Loucy (cell line): ENCODE results near the gene TBCD.

Source experiments
- H2AFZ ChIP-seq: fragments of 200-600 bp; sonication (generic); 2 replicates; pipeline ENCODE4 v1.6.0; 2016; ENCODE audit warnings: antibody characterized with exemption, mild to moderate bottlenecking, low read length, moderate library complexity
- H3F3A ChIP-seq: fragments of 200-600 bp; 2 replicates; pipeline ENCODE4 v1.6.0; 2016; ENCODE audit warnings: antibody characterized with exemption, low read depth, mild to moderate bottlenecking
- H3K27me3 ChIP-seq: fragments of 200-600 bp; sonication (generic); 2 replicates; pipeline ENCODE4 v1.6.1; 2014; ENCODE audit warnings: low read length, mild to moderate bottlenecking; ENCODE audit not compliant: insufficient read depth, poor library complexity, severe bottlenecking
- H3K36me3 ChIP-seq: fragments of 200-600 bp; sonication (generic); 2 replicates; pipeline ENCODE4 v1.6.1; 2016; ENCODE audit warnings: low read length; ENCODE audit not compliant: insufficient read depth
- H3K4me1 ChIP-seq: fragments of 200-600 bp; sonication (generic); 2 replicates; pipeline ENCODE4 v1.5.1; 2014; ENCODE audit warnings: low read length, mild to moderate bottlenecking; ENCODE audit not compliant: insufficient read depth, poor library complexity, severe bottlenecking
- H3K4me2 ChIP-seq: fragments of 200-600 bp; sonication (generic); 2 replicates; pipeline ENCODE4 v1.6.0; 2014; ENCODE audit warnings: antibody characterized with exemption, low read length, low read depth, mild to moderate bottlenecking; ENCODE audit not compliant: poor library complexity, severe bottlenecking
- H3K4me3 ChIP-seq: fragments of 200-600 bp; sonication (generic); 2 replicates; pipeline ENCODE4 v1.5.1; 2014; ENCODE audit warnings: low read length, mild to moderate bottlenecking, mixed read lengths; ENCODE audit not compliant: poor library complexity, severe bottlenecking
- H3K79me2 ChIP-seq: fragments of 200-600 bp; sonication (generic); 2 replicates; pipeline ENCODE4 v1.6.1; 2014; ENCODE audit warnings: low read length; ENCODE audit not compliant: insufficient read depth
- H3K9ac ChIP-seq: fragments of 200-600 bp; sonication (generic); 2 replicates; pipeline ENCODE4 v1.6.0; 2014; ENCODE audit warnings: mild to moderate bottlenecking, low read depth, low read length, moderate library complexity; ENCODE audit not compliant: poor library complexity, severe bottlenecking
- H3K9me2 ChIP-seq: fragments of 200-600 bp; sonication (generic); replicated peaks from 2 replicates; pipeline ENCODE4 v1.6.1; 2016; ENCODE audit warnings: low read depth, low read length, mixed read lengths
- H3K9me3 ChIP-seq: fragments of 200-600 bp; sonication (generic); 2 replicates; pipeline ENCODE4 v1.6.1; 2014; ENCODE audit warnings: mild to moderate bottlenecking, antibody characterized with exemption, low read length, low read depth; ENCODE audit not compliant: insufficient read depth
- H4K20me1 ChIP-seq: fragments of 200-600 bp; sonication (generic); 2 replicates; pipeline ENCODE4 v1.6.0; 2014; ENCODE audit warnings: antibody characterized with exemption, low read length, mild to moderate bottlenecking; ENCODE audit not compliant: insufficient read depth, poor library complexity, severe bottlenecking
- CTCF ChIP-seq: fragments of 200-600 bp; sonication (generic); conservative IDR thresholded peaks from 2 replicates; pipeline ENCODE4 v1.5.1; 2014; ENCODE audit warnings: mild to moderate bottlenecking, antibody characterized with exemption, low read length
- EZH2phosphoT487 ChIP-seq: fragments of 200-600 bp; IDR thresholded peaks from 2 replicates; pipeline ENCODE4 v1.6.1; 2018; ENCODE audit warnings: antibody characterized with exemption, mild to moderate bottlenecking, moderate library complexity, borderline replicate concordance

Gene TBCD

GRCh38 chr17:82970067-82970466 lies 218.2 kb downstream of the TBCD start:
- Histone ChIP-seq H3K9me3 (no peaks in the 10 kb centered on the region), H2AFZ (no peak overlapping the region), H3K9ac (no peak overlapping the region), H3F3A (no peaks in the 10 kb centered on the region), H3K4me3 (no peak overlapping the region), H4K20me1 (no peaks in the 10 kb centered on the region), H3K9me2 (no peaks in the 10 kb centered on the region), H3K79me2 (no peaks in the 10 kb centered on the region), H3K36me3 (peaks cover 12% of the 10 kb centered on the region; the same call in 1 of the 2 replicates), H3K4me2 (no peak overlapping the region), H3K4me1 (no peaks in the 10 kb centered on the region), H3K27me3 (no peaks in the 10 kb centered on the region)
- TF ChIP-seq CTCF: no peak
- no peak for TF ChIP-seq EZH2phosphoT487

GRCh38 chr17:82970818-82971590 lies 219.1 kb downstream of the TBCD start:
- H3F3A ChIP-seq: no peaks in the 10 kb centered on the region

GRCh38 chr17:82972836-82973372 lies 221.0 kb downstream of the TBCD start:
- Histone ChIP-seq H2AFZ (no peak overlapping the region), H3K9ac (no peak overlapping the region), H3K9me2 (no peaks in the 10 kb centered on the region), H3K27me3 (no peaks in the 10 kb centered on the region), H3K4me3 (no peak overlapping the region), H4K20me1 (no peaks in the 10 kb centered on the region), H3K36me3 (peaks cover 2% of the 10 kb centered on the region; the same call in 1 of the 2 replicates), H3K79me2 (no peaks in the 10 kb centered on the region), H3K4me2 (no peak overlapping the region), H3K4me1 (peaks cover under 1% of the 10 kb centered on the region), H3K9me3 (no peaks in the 10 kb centered on the region), H3F3A (no peaks in the 10 kb centered on the region)
- TF ChIP-seq CTCF: no peak
- TF ChIP-seq EZH2phosphoT487: no peak

More at GRCh38 chr17:82970818-82971590, 219.1 kb downstream of the TBCD start:
- no peak overlapping the region for H3K9ac ChIP-seq
- no peaks in the 10 kb centered on the region for H4K20me1 ChIP-seq
- H3K4me2 ChIP-seq: no peak overlapping the region
- H3K79me2 ChIP-seq: no peaks in the 10 kb centered on the region
- H3K4me3 ChIP-seq: no peak overlapping the region
- H3K4me1 ChIP-seq: no peaks in the 10 kb centered on the region
- no peaks in the 10 kb centered on the region for H3K9me3 ChIP-seq
- TF ChIP-seq CTCF: no peak
- TF ChIP-seq EZH2phosphoT487: no peak
- H2AFZ ChIP-seq: no peak overlapping the region
- peaks cover 5% of the 10 kb centered on the region; the same call in 1 of the 2 replicates for H3K36me3 ChIP-seq
- no peaks in the 10 kb centered on the region for H3K27me3 ChIP-seq
- no peaks in the 10 kb centered on the region for H3K9me2 ChIP-seq
